ENCODE measurements around the gene ERMP1. TPM values are rescaled to one million over a fixed set of nuclear protein-coding genes. Genes with fewer than 3 reads are reported as not detected.
"Not testable (repeated sequence)": the region's sequence is repeated elsewhere in the genome, so short reads cannot be mapped to it uniquely, and the experiment has no call there.

Gene ERMP1
- total RNA-seq (2014; rRNA removed; shearing (Covaris generic)): 75.8 and 85.6 TPM in 2 replicates

- DNase-seq (ENCODE audit: low spot score): peak; percentile 92
These were observed at the start of gene ERMP1 for GRCh38 chr9:5832538-5833529. TSS of gene ERMP1 (minus strand) at chr9:5833117. CDS start at chr9:5833027, 90 bp downstream.

- not testable (repeated sequence) for DNase-seq (ENCODE audit: low spot score)
These were observed 49.5 kb upstream of the ERMP1 start for GRCh38 chr9:5882244-5883012.

GRCh38 chr9:5879419-5880181 is 46.7 kb upstream of the ERMP1 start:
- DNase-seq (ENCODE audit: low spot score): peak; percentile 78

GRCh38 chr9:5876711-5877110 is 43.8 kb upstream of the ERMP1 start:
- no peak for DNase-seq (ENCODE audit: low spot score)

GRCh38 chr9:5876026-5876425 is 43.1 kb upstream of the ERMP1 start:
- no peak for DNase-seq (ENCODE audit: low spot score)

- DNase-seq (ENCODE audit: low spot score): no peak
These were observed 41.1 kb upstream of the ERMP1 start for GRCh38 chr9:5874048-5874447.

- DNase-seq (ENCODE audit: low spot score): no peak
These were observed 40.5 kb upstream of the ERMP1 start for GRCh38 chr9:5873439-5873838.

- no peak for DNase-seq (ENCODE audit: low spot score)
These were observed 39.6 kb upstream of the ERMP1 start for GRCh38 chr9:5872511-5872910.

- no peak for DNase-seq (ENCODE audit: low spot score)
These were observed 38.9 kb upstream of the ERMP1 start for GRCh38 chr9:5871785-5872184.

- DNase-seq (ENCODE audit: low spot score): peak; percentile 39
These were observed 37.8 kb upstream of the ERMP1 start for GRCh38 chr9:5870691-5871090.

- no peak for DNase-seq (ENCODE audit: low spot score)
These were observed 37.1 kb upstream of the ERMP1 start for GRCh38 chr9:5870020-5870339.

- peak; percentile 40 for DNase-seq (ENCODE audit: low spot score)
These were observed 36.5 kb upstream of the ERMP1 start for GRCh38 chr9:5869315-5870019.

GRCh38 chr9:5868235-5868634 is 35.3 kb upstream of the ERMP1 start:
- DNase-seq (ENCODE audit: low spot score): no peak

GRCh38 chr9:5866685-5867084 is 33.8 kb upstream of the ERMP1 start:
- no peak for DNase-seq (ENCODE audit: low spot score)

- no peak for DNase-seq (ENCODE audit: low spot score)
These were observed 33.4 kb upstream of the ERMP1 start for GRCh38 chr9:5866272-5866671.

GRCh38 chr9:5864446-5864845 is 31.5 kb upstream of the ERMP1 start:
- no peak for DNase-seq (ENCODE audit: low spot score)

GRCh38 chr9:5863092-5863746 is 30.3 kb upstream of the ERMP1 start:
- DNase-seq (ENCODE audit: low spot score): no peak

- DNase-seq (ENCODE audit: low spot score): no peak
These were observed 25.9 kb upstream of the ERMP1 start for GRCh38 chr9:5858833-5859232.

- no peak for DNase-seq (ENCODE audit: low spot score)
These were observed 25.0 kb upstream of the ERMP1 start for GRCh38 chr9:5857928-5858327.

- no peak for DNase-seq (ENCODE audit: low spot score)
These were observed 21.3 kb upstream of the ERMP1 start for GRCh38 chr9:5854063-5854790.

Data from HT-29 (cell line).